ENCODE results near the gene ELMO3.

ELMO3 gene

DNA sequence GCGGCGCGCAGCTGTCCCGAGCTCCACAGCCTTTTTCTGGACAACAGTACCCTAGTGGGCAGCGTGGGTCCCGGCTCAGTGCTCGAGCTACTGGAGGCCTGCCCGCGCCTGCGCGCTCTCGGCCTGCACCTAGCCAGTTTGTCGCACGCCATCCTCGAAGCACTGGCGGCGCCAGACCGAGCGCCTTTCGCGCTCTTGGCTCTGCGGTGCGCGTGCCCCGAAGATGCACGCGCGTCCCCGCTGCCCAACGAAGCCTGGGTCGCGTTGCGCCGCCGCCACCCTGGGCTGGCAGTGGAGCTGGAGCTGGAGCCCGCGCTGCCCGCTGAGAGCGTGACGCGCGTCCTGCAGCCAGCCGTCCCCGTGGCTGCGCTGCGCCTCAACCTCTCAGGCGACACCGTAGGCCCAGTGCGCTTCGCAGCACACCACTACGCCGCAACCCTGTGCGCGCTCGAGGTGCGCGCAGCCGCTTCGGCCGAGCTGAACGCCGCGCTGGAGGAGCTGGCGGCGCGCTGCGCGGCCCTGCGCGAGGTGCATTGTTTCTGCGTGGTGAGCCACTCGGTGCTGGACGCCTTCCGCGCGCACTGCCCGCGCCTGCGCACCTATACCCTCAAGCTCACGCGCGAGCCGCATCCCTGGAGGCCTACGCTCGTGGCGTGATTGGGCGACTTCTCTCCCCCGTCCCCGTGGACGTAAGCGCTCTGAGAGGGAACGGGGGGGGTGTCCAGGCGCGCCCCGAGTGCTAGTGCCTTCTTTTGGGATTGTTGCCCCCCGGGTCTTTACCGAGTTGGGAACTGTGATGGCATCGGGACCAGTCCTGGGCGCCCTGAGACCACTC, 35.5 kb upstream of the ELMO3 start:
- no peak for DNase-seq (ENCODE audit: low read depth)

DNA sequence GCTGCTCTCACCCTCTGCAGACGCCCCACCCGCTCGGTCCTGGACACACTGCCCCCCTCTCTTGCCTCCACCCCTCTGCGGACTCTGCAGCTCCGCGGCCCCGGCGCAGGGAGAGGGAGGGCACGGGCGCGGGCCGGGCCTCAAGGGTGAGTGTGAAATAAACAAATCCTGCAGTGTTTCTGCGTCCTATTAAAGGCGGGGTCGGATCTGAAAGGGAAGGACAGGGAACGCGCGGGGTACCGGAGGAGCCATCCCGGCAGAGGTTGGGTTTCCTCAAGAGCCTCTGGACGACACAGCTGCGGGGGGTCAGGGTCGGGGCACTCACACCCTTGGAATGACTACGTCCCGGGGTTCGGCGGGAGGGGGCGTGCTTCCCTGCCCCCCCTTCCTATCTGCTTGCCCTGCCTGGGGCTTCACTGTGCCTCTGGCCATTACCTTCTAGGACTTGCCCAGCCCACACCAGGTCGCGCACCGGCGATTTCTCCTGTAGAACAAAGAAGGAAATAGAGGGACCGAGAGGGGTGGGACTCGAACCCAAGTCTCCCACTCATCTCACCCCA, 34.9 kb upstream of the ELMO3 start:
- DNase-seq (ENCODE audit: low read depth), result no peak

DNA sequence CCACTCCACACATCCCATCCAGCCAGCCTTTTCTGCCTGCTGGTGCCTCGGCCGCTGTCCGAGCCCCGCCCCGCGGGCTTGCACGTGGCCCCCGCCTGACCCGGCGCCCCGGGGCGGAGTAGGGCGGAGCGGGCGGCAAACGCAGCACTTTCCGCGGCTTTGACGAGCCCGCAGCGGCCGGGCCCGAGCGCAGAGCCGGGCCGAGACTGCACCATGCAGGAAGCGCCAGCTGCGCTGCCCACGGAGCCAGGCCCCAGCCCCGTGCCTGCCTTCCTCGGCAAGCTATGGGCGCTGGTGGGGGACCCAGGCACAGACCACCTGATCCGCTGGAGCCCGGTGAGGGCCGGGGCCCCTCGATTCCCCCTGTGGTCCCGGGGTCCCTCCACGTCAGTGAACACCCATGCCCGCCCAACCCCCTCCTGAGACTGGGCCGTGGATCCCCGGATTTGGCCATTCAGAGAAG, 34.3 kb upstream of the ELMO3 start, which contains the start of gene HSF4:
HSF4 (plus strand) TSS at position 147 of the 463 bp plus-strand sequence; CDS start at position 214, 67 bp downstream.
- DNase-seq (ENCODE audit: low read depth), result no peak

DNA sequence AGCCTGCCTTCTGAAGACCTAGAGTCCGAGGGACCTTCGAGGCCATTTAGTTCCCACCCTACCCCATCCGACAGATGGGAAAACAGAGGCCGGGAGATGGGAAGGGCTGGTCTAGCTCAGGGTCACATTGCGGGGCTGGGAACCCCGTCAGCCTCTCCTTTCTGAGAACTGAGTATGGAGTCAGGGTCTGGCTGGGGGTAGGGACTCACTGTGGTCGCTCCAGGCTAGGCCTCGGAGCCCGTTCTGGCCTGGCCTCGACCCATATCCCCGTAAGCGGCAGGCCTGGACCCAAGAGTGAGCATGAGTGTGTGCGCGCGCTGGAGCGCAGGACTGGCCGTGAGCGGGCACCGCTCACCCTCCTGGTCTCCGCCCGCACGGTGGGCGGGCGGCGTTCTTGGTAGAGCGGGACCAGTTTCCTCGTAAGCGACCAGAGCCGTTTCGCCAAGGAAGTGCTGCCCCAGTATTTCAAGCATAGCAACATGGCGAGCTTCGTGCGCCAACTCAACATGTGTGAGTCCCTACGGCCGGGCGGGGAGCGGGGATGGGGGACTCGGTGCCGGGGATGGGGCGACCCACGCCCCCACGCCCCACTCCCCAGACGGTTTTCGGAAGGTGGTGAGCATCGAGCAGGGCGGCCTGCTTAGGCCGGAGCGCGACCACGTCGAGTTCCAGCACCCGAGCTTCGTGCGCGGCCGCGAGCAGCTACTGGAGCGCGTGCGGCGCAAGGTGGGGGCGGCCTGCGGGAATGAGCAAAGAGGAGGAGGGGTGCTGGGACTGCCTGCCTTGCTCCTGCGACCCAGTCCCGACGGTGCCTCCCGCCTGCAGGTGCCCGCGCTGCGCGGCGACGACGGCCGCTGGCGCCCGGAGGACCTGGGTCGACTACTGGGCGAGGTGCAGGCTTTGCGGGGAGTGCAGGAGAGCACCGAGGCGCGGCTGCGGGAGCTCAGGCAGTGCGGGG, 33.5 kb upstream of the ELMO3 start:
- DNase-seq (ENCODE audit: low read depth), result no peak

DNA sequence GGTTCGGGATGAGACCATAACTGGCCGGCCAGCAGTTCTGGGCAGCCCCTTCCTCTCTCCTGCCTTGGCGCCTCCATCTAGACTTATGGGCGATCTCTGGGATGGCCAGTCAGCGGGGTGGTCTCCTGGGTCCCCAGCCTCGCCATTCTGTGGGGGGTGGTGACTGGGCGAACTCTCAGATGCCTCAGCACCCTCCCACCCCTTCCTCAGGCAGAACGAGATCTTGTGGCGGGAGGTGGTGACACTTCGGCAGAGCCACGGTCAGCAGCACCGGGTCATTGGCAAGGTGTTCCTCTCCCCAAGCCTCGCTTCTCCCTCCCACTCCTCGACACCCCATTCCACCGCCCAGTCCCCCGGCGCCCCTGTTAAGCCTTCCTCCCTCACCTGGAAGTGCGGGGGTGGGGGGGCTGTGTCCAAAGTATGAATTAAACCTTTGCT, 32.8 kb upstream of the ELMO3 start:
- no peak for DNase-seq (ENCODE audit: low read depth)

DNA sequence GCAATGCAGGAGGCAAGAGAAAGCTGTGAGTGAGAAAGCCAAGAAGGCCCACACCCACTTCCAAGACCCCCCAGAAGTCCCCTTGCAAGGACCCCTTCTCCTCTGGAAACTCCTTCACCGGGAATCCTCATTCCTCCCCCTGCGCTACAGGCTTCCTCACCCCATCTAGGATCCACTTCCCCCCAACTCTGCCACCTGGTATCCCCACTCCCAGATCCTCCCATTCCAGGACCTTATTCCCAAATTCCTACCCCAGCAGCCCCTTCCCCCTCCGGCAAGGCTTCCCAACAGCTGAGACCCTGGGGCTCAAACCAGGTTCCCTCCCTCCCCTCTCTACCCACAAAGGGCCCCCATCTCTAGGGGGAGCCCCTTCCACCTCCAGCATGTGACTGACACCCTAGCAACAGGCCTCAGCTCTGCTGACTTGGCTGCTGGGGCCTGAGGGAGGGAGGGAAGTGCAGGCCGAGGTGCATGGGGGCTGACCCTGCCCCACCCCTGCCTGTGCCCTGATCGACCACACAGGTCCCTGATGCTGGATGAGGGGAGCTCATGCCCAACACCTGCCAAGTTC, 32.2 kb upstream of the ELMO3 start:
- DNase-seq (ENCODE audit: low read depth), result no peak

DNA sequence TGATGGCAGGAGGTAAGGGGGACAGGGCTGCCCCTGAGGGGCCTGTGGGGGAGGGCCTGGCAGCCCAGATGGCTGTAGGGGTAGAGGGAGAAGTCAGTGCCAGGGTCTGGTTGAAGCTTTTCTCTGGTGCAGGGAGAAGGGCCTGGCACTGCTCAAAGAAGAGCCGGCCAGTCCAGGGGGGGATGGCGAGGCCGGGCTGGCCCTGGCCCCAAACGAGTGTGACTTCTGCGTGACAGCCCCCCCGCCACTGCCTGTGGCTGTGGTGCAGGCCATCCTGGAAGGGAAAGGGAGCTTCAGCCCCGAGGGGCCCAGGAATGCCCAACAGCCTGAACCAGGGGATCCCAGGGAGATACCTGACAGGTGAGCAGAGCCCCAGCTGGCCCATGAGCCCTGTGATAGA, 31.3 kb upstream of the ELMO3 start:
- no peak for DNase-seq (ENCODE audit: low read depth)

DNA sequence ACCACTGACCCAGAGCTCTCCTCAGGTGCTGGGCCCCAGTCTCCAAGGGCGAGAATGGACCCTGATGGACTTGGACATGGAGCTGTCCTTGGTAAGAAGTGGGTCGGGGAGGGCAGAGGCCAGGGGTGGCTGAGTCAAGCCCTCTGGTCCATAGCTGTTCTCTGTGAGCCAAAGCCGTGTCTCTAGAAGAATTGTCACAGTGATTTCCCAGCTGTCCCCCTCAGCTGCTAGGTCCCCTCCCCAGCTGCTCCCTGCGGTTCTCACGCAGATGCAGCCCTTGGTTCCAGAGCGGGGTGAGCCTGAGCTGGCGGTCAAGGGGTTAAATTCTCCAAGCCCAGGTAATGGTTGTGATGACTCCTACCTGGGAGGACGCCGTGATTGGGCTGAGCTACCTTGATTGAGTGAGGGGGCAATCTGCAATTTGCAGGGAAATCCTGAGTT, 29.9 kb upstream of the ELMO3 start:
- DNase-seq (ENCODE audit: low read depth), result no peak

DNA sequence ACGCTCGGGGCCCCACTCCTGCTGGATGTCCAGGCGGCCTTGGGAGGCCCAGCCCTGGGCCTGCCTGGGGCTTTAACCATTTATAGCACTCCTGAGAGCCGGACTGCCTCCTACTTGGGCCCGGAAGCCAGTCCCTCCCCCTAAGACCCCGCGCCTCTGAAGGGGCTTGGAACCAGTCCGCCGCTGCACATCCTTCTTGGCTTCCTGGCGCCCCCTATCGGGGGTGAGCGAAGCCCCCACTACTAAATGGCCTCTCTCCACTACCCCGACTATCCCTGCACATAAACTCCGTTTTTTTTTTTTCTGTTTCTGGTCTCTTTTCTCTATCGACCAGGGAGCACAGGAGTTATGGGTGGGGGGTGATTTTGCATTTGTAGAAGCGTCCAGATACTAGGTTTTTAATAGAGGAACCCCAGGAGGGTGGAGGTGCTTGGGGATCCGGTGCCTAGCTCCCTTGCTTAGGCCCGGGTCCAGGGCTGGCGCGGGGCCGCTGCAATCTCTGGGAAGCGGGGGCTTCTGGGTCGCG, 29.2 kb upstream of the ELMO3 start:
- no peak for DNase-seq (ENCODE audit: low read depth)

DNA sequence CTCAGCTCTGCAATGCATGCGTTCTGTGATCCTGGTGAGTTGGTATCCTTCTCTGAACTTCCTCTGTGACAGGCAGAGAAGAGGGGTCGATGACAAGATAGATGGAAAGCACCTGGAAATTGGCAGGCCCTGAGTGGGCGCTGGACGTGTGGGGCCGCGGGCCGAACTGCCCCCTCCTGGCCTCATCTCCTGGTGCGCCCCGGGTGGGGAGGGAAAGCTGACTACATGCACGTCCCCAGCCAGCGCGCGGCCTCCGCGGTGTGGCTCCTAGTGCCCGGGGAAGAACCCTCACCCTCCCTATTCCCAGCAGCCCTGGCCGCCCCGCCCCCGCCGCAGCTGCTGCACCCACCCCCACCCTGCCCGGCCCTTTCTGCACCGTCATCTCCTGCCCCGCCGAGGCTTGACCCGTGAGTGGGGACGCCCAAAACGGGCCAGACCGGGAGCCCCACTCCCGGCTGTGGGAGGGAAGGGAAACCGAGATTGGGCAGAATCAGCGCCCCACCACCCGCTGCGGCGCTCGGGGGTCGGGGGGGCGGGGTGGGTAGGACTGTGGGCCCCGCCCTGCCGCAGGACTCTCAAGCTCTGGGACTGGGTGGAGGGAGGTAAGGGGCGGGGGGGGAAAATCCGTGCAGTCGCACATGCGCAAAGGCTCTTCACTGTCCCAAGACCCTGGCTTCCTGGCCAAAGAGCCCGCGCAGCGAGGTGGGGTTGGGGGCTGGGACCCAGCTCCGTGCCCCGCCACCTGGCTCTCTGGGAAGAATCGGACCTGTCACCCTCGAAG, 28.6 kb upstream of the ELMO3 start, which contains the start of gene NOL3:
NOL3 (plus strand) TSS at position 371 of the 781 bp plus-strand sequence.
- DNase-seq (ENCODE audit: low read depth), result no peak

DNA sequence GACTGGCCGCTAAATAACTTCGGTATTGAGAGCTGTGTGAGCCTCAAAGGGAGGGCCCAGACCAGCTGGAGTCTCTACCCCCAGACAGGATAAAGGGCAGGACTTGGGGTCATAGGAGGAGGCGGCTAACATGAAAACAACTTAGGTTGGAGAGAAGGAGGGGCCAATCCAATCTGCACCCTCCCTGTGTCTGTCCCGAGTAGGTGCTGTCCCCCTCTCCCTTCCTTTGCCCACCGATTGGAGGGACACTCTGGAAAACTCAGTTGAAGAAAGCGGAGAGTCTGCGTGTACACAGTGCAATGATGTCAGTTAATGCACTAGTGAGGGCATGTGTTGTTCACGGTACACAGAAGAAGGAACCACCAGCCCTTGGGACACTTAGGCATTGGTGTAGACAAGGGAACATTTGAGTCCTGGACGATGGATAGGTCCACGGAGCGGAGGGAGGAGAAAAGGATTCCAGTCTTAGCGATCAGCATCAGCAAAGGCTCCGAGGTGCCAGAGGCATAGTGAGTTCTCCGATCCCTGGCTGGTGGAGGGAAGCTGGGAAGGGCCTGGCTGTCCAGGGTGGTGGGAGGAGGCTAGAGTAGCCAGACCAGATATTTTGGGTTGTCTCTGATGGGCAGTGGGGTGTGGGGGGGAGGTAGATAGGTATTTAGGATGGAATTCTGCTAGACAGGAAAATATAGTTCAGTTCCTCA, 27.8 kb upstream of the ELMO3 start:
- DNase-seq (ENCODE audit: low read depth), result no peak

DNA sequence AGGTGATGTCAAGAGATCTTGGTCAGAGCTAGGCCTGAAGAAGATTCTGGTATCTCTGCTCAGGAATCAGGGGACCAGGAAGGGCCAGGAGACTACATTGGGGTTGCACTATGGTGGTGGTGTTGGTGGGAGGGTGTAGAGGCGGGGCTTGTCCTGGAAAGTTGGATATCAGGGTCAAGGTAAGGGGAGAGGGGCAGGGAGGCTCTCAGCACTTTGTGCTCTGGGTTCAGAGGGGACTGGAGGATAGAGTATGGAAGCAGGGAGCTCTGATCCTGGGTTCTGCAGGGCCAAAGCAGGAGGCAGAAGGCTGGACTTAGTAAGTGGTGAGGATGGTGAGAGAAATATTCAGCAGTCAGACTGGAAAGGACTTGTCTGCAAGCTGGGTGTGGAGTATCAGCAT, 25.6 kb upstream of the ELMO3 start:
- DNase-seq (ENCODE audit: low read depth), result no peak

DNA sequence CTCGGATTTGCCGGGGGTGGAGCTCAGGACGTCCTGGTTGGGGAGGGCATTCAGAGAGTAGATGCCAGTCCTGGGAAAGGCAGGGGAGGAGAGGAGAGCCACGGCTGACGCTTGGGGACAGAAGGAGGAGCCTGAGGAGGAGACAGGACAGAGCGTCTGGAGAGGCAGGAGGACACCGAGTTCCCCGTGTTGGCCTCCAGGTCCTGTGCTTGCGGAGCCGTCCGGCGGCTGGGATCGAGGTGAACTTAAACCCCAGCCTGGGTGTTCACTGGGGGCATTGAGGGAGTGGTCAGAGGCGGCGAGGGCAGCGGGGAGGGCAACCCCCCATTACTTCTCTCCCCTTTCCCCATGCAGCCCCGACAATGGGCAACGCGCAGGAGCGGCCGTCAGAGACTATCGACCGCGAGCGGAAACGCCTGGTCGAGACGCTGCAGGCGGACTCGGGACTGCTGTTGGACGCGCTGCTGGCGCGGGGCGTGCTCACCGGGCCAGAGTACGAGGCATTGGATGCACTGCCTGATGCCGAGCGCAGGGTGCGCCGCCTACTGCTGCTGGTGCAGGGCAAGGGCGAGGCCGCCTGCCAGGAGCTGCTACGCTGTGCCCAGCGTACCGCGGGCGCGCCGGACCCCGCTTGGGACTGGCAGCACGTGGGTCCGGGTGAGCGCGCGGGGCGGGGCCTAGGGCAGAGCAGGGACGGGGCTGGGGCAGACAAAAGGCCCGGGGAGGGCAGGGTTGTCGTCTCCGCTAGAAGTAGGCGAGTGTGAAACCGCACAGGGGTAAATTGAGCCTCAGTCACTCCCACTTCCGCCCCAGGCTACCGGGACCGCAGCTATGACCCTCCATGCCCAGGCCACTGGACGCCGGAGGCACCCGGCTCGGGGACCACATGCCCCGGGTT, 24.9 kb upstream of the ELMO3 start:
- DNase-seq (ENCODE audit: low read depth), result peak; percentile 47

DNA sequence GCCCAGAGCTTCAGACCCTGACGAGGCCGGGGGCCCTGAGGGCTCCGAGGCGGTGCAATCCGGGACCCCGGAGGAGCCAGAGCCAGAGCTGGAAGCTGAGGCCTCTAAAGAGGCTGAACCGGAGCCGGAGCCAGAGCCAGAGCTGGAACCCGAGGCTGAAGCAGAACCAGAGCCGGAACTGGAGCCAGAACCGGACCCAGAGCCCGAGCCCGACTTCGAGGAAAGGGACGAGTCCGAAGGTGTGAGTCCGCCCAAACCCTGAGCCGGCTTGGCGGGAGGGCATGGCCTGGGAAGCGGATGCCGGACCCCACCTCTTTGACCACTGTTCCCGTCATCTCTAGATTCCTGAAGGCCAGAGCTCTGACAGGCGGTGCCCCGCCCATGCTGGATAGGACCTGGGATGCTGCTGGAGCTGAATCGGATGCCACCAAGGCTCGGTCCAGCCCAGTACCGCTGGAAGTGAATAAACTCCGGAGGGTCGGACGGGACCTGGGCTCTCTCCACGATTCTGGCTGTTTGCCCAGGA, 24.2 kb upstream of the ELMO3 start:
- no peak for DNase-seq (ENCODE audit: low read depth)

DNA sequence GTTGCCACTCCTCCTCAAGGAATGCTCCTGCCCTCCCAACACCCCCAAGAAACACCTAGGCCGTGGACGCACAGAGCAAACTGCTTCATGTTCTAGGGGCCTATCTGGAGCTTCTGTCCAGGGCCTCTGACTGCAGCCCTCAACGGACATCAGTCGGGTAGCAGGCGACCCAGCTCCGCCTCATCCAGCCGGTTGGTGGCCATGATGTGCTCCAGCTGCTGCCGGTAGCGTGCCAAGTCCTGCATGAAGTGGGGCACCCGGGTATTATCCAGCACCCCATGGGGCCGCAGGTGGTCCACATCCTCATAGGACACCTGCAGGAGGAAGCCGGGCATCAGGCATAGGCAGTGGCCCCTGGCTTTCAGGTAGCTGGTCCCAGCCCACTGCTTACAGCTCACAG, 22.3 kb upstream of the ELMO3 start:
- DNase-seq (ENCODE audit: low read depth), result no peak

DNA sequence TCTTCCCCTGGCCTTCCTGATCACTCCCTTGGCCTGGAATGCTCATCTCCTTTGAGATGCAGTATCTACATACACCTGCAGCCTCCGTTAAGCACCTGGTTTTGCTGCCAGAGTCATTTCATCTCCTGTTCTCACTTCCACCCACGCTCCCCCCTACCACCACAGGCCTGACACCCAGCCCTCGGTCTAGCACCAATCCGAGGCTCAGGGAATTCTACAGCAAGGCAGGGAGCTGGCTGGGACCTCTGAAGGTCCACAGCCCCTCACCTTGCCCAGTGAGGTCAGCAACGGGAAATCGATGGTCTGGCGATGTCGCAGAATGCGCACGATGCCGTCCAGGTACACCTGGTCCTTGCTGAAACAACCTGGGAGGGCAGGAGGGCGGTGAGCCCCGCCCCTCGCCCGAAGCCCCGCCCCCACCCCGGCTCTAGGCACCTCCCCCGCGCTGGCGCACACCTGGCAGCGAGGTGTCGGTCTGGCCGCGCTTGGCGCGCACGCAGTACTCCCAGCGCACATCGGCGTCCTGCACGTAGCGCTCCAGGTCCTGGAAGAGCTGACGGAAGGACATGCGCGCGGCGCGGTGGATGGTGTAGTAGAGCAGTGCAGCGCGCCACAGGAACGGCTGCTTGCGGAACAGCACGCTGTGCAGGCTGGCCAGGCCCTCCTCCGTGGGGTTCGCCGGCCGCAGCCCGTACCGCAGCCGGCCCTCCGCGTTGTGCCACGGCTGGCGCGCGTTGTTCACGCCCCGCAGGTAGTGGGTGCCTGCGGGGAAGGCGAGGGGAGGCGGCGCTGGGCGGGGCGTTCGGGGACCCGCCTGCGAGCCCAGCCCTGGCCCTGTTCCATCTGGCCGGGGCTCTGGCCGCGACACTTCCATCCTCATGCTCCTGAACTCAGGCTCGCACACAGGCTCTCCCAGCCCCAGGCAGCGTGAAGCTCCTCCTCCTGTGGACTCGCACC, 20.9 kb upstream of the ELMO3 start:
- DNase-seq (ENCODE audit: low read depth), result peak; percentile 59

DNA sequence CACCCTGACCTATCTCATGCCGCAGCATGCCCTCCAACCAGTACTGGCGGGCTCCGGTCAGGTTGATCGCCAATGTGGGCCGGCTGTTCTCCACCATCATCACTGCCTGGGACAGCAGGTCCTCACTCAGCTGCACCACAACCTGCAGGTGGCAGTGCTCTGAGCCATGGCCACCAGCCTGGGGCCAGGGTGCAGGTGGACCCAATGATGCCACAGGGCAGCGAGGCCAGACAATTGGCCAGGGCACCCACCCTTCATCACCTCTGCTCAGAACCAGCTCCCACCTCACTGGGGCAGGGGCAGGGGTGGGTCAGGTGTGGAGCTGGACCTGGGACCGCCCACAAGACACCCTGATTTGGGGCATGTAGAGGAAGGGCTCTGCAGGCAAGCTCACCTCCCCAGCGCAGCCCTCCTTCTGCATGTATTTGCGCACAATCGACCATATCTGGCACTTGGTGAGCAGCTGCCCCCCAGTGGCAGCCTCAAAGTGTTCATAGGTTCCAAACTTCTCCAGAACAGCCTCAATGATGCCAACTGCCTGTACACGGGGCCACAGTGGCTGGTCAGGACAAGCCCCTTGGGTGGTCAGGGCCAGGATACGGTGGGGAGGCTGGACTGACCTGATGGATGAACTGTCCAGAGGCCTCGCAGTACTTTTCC, 19.4 kb upstream of the ELMO3 start:
- no peak for DNase-seq (ENCODE audit: low read depth)
